ENCODE data around the gene FAM3A. TPM values are rescaled to one million over a fixed set of nuclear protein-coding genes. Genes with fewer than 3 reads are reported as not detected.
A peak's percentile ranks its signal among the peaks of the same experiment; 100 is the strongest.

FAM3A gene
- total and polyA plus RNA-seq, 9 of the 15 experiments (the other 6 are each of a cell fraction or from before 2014, with no cell fraction given): 0.75 to 70.6 (median 27.0) TPM

GRCh38 chrX:154534526-154535322 is 18.7 kb upstream of the FAM3A start (continued):
- TF ChIP-seq KLF10 (CRISPR knock-in tag; IDR thresholded peaks at IDR 0.05) (no peak), ARID2 (IDR thresholded peaks at IDR 0.05) (peak; percentile 96), SOX6 (IDR thresholded peaks at IDR 0.05) (peak; percentile 45; the same call in 1 of the 2 replicates), MCM7 (IDR thresholded peaks at IDR 0.05) (no peak), REST (IDR thresholded peaks at IDR 0.05; ENCODE audit: borderline replicate concordance) (peak; percentile 96), REST (CRISPR knock-in tag; IDR thresholded peaks at IDR 0.05; ENCODE audit: low read depth) (no peak), MAX (CRISPR knock-in tag; IDR thresholded peaks at IDR 0.05) (peak; percentile 55), LCOR (CRISPR knock-in tag; IDR thresholded peaks at IDR 0.05) (peak; percentile 73; the same call in 1 of the 2 replicates), RAD21 (CRISPR knock-in tag; conservative IDR thresholded peaks at IDR 0.05 in 1 of 2, IDR thresholded peaks at IDR 0.05 in 1 of 2) (peak; percentile 98 to 99), CEBPG (CRISPR knock-in tag; IDR thresholded peaks at IDR 0.05) (peak; percentile 71; the same call in 1 of the 2 replicates), CEBPG (tag; conservative IDR thresholded peaks at IDR 0.05 in 1 of 2, IDR thresholded peaks at IDR 0.05 in 1 of 2) (peak in 1 of 2 experiments; percentile 61; a peak in 2 of 4 replicates), ZBTB8A (IDR thresholded peaks at IDR 0.05; ENCODE audit: partially characterized antibody) (no peak), CREM (IDR thresholded peaks at IDR 0.05; ENCODE audit: low read depth) (peak; percentile 62), SRF (CRISPR knock-in tag; IDR thresholded peaks at IDR 0.05) (peak in 1 of 2 experiments; percentile 61; a peak in 1 of 4 replicates), RB1 (IDR thresholded peaks at IDR 0.05; ENCODE audit: low read depth) (peak; percentile 95)
- TF ChIP-seq, protein P1, sequence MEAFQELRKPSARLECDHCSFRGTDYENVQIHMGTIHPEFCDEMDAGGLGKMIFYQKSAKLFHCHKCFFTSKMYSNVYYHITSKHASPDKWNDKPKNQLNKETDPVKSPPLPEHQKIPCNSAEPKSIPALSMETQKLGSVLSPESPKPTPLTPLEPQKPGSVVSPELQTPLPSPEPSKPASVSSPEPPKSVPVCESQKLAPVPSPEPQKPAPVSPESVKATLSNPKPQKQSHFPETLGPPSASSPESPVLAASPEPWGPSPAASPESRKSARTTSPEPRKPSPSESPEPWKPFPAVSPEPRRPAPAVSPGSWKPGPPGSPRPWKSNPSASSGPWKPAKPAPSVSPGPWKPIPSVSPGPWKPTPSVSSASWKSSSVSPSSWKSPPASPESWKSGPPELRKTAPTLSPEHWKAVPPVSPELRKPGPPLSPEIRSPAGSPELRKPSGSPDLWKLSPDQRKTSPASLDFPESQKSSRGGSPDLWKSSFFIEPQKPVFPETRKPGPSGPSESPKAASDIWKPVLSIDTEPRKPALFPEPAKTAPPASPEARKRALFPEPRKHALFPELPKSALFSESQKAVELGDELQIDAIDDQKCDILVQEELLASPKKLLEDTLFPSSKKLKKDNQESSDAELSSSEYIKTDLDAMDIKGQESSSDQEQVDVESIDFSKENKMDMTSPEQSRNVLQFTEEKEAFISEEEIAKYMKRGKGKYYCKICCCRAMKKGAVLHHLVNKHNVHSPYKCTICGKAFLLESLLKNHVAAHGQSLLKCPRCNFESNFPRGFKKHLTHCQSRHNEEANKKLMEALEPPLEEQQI (IDR thresholded peaks at IDR 0.05): no peak
